ENCODE data around the gene PHACTR1.
"Not testable (repeated sequence)": the region's sequence is repeated elsewhere in the genome, so short reads cannot be mapped to it uniquely, and the experiment has no call there.

Gene PHACTR1

DNA sequence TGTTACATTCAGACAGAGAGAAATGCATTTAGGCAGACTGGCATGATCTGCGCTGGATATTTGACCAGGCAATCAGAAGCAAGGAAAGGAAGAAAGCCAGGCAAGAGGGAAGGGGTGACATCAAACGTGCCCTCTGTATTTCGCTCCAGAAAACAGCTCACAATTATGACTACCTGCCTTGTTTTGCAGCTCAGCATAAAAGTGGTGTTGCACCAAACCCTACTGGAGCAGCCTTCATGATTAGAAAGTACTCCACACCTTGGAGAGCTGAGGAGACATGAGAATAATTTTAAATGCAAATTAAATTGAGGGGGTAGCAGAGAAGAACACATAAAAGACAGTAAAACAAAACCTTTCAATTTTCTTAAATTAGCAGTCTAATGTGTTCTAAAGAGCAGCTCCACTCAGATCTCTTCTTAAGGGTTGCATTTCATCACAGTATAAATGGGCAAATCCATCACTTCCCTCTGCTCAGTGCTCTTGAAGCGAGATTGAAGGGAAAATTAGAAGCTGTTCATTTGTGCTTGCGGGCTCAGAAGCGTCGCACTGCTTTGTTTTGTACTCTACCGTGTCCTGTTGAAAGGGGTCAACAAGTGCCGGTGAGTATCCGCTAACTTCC is at the start of gene PHACTR1:
PHACTR1 (plus strand) TSS at position 470 of the 619 bp plus-strand sequence.
- no peak for DNase-seq (ENCODE audit: low read depth)

DNA sequence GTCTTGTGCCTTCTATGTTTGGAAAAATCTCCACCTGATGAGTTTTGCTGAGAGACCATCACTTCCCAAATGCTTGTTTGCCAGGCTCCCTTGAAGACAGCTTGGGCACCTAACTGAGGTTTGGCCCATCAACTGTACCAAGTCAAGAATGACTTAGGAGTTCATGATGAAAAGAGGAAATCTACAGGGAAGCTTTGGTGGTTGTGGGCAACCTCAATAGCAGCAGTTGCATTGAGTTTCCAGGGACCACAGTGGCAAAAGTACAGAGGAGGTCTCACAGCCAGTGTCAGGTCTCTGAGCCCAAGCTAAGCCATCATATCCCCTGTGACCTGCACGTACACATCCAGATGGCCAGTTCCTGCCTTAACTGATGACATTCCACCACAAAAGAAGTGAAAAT is 49.7 kb upstream of the PHACTR1 start:
- DNase-seq (ENCODE audit: low read depth), result no peak

DNA sequence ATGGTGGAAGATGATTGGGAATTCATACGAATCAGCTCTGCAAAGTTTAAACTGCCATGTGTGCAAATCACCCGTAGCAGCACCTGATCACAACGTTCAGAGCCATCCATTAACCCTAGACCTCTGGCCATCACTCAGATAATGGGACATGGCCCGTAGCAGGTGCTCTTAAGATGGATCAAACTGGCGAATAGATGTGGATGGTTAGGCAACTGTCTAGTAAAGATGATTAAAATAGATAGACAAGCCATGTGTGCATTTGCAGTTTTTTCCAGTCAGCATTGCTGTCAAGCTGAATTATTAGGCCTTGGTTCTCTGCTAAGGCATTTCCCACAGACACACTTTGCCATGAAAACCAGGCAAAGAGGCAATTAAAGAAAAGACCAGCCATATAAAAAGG is 40.6 kb upstream of the PHACTR1 start:
- no peak for DNase-seq (ENCODE audit: low read depth)

DNA sequence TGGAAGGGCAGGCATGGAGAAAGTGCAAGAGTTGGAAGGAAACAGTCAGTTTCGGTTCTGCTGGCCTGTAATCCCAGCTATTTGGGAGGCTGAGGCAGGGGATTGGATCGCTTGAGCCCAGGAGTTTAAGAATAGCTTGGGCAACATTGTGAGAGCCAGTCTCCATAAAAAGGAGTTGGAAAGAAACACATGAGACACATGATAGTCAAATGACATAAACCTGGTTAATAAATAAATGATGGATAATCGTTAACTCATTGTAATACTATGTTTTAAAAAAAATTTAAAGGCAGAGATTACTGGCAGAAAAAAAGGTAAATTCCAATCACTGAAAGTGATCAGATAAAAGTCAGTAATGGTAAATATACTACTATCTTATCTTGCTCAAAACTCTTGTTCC is 37.2 kb upstream of the PHACTR1 start:
- DNase-seq (ENCODE audit: low read depth), result no peak

DNA sequence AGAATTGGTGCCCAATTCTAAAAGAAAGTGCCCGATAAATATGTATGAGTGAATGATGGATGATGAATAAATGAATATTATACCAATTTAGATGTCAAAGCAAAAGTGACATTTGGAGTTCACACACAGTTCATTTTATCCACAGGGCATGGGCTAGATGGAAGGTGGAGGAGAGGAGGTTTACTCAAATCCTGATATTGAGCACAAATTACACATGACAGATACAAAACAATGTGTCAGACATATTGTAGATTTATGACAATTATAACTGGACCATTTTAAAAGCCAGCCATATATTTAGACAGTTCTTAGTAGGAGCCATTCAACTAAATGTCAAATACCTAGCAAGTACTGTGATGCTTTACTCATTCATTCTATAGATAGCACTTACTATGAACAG is 23.4 kb upstream of the PHACTR1 start:
- no peak for DNase-seq (ENCODE audit: low read depth)

DNA sequence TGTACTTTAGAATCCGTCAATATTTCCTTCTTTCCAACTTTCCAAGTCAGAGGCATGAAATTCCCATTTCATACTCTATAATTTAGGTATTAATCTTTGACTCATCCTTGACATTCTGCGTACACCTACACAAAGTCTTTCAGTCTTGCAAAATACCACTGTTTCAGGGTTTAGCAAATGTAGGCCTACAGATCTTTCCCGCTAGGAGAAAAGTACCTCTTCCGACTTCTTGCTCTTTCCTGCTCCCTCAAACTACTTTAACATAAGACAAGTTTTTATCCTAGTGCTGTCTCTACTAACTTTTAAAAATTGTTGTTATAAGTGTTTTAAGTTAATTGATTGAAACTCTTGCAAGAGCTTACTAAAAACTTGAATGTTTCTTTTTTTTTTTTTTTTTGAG is 18.3 kb upstream of the PHACTR1 start:
- no peak for DNase-seq (ENCODE audit: low read depth)

DNA sequence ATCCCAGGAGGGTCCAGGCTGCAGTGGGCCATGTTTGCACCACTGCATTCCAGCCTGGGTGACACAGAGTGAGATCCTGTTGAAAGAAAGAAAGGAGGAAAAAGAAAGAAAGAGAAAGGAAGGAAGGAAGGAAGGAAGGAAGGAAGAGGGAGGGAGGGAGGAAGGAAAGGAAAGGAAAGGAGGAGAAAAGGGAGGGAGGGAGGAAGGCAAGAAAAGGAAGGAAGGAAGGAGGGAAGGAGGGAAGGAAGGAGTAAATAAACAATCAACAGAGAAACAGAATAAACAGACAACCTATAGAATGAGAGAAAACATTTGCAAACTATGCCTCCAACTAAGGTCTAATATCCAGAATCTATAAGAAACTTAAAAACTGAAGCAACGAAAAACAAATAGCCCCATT is 11.6 kb upstream of the PHACTR1 start:
- DNase-seq (ENCODE audit: low read depth), result no peak

DNA sequence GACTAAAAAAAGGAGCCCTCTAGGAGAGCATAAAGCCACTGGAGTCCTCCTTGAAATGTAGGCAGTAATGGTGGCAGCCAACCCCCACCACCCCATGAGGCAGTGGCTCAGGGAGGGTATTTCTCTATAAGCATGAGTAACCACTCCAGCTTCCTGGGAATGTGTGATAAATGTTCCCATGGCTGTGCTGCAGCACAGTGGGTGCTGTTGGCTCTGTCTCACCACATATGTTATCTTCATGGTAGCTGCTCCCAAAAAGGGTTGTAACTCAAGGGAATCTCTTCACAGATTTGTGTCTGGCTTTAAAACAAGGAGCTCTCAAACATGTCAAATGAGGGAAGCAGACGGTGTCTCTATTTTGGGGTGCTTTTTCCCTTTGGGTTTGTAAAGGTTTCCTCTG is 7.5 kb upstream of the PHACTR1 start:
- no peak for DNase-seq (ENCODE audit: low read depth)

DNA sequence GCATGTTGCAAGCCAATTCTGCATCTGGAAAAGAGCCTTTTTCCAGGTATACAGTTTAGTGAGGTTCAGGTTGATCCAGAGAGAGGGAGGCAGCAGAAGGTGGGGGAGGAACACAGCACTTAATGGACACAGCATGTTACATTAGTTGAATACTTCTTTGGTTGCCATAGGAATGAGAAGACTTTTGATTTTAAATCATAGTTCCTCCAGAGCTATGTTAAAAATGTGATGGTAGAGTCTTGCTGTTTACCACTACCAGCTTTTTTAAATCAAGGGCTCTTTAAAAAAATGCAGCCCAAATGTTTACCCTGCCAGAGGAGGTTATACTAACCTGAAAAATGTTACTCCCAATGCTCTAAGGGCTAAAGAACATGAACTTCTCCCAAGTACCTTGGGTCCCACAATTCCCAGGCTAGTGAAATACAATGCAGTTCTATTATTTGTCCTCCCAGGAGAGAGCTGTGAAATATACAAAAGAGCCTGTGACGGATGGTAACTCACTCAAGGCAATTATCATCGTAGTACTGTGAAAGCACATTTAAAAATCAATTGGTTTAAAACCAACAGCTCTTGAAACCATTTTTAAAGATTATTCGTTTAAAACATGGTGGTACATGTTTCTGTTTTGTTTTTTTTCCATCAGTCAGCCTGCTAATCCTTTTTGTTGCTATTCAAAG is 6.9 kb upstream of the PHACTR1 start:
- DNase-seq (ENCODE audit: low read depth), result no peak

DNA sequence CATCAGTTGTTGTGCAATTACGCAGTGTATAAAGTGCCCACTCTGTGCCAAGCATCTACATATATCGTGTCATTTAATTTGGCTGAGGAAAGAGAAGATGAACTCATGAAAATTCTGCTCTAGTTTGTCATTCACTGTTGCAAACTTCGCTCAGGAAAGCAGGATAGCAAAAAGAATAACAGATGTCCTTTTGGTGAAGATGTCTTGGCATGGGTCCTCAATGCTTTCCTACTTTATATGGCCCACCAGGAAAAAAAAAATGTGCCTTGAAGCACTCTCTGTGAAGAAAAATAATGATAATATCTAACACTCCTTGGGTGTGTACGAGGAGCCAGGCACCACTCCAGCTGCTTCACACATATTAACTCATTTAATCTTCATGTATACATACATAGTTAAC is 5.6 kb upstream of the PHACTR1 start:
- no peak for DNase-seq (ENCODE audit: low read depth)

DNA sequence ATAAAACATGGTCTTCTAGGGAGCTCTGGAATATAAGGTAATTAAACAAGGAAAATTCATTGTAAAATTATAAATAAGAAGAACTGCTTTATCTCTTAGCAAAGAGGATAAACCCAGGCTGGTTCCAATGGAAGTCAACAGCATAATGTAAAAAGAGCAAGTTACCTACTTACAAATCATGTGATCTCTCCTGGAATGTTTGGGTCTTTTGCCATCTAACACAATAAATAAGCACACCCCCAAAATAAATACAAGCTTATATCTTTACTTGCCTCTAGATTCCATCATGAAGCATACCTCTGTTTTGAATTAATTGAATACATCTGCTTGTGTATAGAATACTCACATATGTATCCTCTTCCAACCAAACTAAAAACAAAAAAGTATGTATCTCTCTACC is 2.5 kb upstream of the PHACTR1 start:
- no peak for DNase-seq (ENCODE audit: low read depth)

DNA sequence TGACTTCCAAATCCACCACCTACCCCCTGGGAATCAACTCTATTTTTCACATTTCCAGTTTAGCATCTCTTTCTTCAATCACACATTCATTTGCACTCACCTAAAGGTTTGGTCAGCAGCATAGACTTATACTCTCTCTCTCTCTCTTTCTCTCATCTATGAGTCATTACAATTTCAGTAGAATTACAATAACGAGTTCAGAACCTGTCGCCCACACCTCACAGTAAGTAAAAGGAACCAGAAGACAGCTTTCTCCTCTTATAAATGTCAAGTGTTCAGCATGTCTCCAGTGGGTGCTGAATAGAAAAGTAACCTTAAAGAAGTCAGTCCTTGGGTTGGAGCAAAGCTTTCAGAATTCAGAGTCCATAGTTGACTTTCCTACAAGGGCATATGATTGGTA is 1.1 kb upstream of the PHACTR1 start:
- DNase-seq (ENCODE audit: low read depth), result no peak

DNA sequence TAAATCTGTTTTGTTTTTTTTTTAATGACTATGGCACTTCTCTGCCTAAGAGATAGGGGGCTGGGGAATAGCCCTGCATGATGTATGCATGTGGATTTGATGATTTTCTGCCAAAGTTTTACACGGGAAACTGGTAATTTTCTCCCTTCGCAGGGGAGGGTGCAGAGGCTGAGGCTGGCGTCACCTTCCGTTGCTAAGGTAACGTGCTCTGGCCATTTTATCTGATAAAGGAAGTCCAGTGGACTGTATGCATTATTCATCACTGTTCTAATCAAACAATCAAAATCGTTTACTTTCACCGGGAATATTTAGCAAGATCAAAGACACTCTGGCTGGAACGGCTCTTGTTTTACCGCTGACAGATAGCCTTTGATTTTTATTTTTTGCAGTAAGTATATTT is 789 bp downstream of the PHACTR1 start:
- DNase-seq (ENCODE audit: low read depth), result no peak

DNA sequence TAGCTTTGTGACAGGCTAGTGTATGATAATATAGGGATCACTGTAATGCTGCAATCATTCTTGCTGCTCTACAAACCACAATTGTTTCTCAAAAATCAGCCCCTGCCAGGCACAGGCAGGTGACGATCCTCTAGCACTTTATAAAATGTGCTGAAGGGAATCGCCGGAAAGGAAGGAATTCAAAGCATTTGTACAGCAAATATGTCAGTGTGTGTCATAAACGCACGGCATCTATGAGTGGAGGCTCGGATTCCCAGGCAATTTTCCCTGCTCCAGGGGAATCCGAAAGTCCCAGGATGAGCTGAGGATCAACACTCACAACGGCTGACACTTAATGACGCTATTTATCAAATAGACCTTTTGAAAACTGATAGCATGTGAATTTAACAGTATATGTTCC is 1.4 kb downstream of the PHACTR1 start:
- DNase-seq (ENCODE audit: low read depth), result no peak

DNA sequence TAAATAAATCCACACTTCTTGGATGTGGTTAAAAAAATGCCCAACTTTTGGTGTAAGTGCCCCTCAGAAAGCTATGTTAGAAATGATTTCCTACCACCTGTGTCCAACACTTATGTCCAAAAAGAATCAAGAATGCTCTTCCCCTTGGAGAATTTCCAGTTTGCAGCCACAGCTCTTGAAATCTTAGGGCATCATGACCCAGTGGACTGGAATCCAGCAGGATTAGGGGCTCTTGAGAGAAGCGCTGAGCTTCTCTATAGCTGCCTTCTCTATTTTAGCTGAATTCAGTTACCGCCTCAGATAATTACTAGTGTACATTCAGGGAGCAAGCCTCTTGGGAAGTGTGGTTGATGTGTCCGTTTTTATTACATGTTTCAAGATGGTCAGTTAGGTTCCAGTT is 2.5 kb downstream of the PHACTR1 start:
- DNase-seq (ENCODE audit: low read depth), result no peak

DNA sequence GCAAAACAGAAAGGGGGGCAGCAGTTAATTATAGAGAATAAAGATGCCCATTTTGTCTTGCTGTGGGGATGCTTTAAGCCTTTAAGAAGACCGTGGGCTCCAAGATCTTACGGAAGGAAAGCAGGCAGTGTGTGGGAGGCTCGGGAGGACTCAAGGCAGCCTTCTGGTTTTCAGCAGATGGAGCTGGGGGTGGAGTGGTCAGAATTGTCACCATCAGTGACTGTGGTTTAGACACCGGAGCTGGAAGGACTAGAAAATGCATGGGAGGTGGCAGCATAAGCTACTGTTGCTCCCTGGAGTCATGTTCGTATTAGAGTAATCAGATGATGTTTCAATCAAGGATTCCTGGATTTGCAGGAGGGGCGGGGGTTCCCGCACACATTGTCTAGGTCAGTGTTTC is 3.7 kb downstream of the PHACTR1 start:
- DNase-seq (ENCODE audit: low read depth), result no peak

DNA sequence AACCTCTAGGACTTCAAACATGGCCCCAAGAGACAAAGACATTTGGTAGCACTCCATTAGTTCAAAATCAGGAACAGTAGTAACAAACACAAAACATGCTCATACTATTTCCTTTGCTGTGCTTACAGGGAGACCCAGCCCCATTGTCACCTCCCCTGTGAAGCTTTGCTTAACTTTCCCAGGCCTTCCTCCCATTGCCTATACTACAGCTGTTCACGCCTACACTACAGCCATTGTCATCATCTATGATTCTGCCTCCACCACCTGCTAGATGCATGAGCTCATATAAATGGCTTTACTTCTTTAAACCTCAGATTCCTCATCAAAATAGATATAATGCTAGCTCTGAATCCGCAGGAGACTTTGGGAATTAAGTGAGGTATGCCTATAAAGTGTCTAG is 8.7 kb downstream of the PHACTR1 start:
- DNase-seq (ENCODE audit: low read depth), result no peak

DNA sequence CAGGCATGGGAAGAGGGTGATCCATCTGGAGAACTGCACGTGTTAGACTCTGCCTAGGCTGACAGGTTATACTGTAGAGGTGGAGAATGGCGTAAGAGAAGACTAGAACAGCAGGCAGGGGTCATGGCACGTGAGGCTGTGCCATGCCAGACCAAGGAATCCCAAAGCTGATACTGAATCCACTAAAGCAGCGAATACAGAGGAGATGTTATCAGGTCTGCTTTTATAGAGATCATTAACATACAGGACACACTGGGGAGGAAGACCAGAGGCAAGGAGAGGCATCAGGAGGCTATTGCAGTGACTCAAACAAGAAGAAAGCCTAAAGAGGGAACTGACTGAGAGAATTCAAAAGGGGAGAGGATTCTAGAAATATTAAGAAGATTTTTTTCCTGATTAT is 12.9 kb downstream of the PHACTR1 start:
- DNase-seq (ENCODE audit: low read depth), result no peak

DNA sequence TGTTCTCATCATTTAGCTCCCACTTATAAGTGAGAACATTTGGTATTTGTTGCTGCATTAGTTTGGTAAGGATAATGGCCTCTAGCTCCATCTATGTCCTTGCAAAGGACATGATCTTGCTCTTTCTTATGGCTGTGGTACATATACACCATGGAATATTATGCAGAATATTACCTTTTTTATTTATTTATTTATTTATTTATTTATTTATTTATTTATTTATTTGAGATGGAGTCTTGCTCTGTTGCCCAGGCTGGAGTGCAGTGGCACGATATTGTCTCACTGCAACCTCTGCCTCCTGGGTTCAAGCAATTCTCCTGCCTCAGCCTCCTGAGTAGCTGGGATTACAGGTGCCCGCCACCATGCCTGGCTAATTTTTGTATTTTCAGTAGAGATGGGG is 14.2 kb downstream of the PHACTR1 start:
- not testable (repeated sequence) for DNase-seq (ENCODE audit: low read depth)

DNA sequence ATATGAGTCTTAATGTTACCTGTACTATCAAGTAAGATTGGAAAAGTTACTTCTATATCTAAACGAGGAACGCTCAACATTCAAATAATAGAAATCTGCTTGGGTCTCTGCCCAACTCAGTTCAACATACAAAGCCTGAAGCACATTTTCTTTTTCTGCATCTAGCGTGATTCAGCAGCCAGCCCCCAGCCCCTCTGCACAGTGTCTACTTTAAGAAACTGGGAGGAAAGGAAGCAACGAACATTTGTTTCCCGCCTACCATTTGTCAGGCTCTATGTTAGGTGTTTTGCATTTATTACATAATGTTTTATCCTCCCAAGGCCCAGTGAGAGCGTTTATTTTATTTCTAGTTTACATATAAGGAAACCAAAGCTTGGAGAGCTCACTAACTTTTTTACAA is 17.3 kb downstream of the PHACTR1 start:
- no peak for DNase-seq (ENCODE audit: low read depth)

DNA sequence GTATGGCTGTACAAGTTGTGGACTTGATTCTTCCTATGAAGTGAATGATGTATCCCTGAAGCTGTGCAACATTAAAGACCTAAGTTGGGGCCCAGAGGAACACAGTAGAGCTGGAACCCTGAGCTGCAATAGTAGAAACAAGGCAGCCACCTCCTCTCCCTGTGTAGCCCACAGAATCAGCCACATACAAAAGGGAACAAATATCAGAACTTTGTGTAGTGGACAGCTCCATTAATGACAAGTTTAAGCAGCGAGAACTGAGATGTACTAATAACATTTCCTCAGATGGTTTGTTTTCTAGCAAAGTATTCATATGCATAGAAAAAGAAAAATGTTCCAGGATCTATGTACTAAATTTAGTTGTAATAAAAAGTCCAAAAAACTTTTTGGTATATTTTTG is 19.2 kb downstream of the PHACTR1 start:
- DNase-seq (ENCODE audit: low read depth), result no peak

DNA sequence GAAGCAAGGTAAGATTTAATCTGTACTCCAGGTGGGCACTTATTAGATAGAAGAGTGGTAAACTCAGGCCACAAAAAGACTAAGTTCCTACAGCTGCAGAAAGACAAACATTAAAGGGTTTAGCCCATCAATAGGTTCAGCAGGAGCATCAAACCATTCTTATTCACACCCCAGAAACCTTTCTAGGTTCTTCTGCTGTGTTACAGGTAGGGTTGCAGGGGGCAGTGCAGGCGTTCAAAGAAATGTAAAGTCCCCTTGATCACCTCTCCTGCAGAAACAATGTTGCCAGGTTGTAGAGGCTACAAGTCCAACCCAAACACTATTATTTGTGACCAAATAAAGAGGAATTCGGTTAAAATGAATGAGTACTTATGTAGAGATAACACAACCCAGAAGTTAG is 31.8 kb downstream of the PHACTR1 start:
- DNase-seq (ENCODE audit: low read depth), result no peak

DNA sequence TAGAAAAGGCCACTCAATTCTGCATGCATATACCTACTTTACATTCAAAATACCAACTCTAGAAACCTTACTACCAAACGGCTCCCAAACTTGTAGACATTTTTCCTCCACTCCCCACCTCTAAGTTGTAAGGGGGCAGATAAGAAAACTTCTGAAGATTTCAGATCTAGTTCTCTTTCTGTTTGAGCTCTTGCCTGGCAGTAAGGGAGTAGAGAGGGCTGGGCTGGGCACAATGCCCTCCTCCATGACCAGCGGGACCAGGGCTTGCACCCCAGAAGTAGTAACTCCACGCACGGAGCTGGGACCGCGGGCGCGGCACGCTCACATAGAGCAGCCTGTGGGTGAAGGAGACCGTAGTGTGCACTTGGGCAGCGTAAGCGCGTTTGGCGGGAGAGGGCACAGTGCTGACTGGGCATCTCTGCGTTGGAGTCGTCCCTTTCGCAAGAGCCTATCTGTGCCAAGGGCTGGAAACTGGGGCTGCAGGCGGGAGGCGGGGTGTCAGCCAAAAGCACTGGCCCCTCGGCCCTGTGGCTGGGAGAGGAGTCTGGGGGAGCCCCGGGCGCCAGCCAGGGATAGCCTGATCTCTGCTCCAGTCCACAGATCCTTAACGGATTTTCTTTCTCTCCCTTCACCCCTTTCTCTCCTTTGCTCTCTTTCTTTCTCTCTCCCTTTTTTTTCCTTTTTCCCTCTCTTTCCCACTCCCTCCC is 32.4 kb downstream of the PHACTR1 start:
- DNase-seq (ENCODE audit: low read depth), result no peak
